ENCODE data around the gene HAUS2.

DNA sequence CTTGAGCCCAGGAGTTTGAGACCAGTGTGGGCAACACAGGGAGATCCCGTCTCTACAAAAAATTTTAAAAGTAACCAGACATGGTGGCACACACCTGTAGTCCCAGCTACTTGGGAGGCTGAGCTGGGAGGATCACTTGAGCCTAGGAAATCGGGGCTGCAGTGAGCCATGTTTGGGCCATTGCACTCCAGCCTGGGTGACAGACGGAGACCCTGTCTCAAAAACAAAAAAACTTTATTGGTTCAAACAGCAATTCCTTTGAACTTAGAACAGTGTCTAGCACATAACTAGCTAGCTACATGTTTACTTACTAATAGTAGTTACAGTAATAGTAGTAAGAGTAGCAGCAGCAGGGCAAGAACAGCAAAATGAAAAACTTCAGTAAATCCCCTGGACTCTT lies 10.1 kb downstream of the HAUS2 start:
- TF ChIP-seq CTCF (IDR thresholded peaks at IDR 0.05; ENCODE audit: low read depth, low read length) (no peak), POLR2A (IDR thresholded peaks at IDR 0.05; ENCODE audit: extremely low read depth, insufficient read length) (no peak)

Measured in NB4 (cell line).